Anterior cingulate cortex (tissue), 58 donors: Measurements from ENCODE around the gene IL18BP.

Experiments
- DNase-seq, 58 donors: peaks; one replicate each; lab custom pipeline; 2025; lab: John Stamatoyannopoulos, UW

Gene IL18BP

GRCh38 chr11:72010529-72011233 lies 12.0 kb downstream of the IL18BP start:
- peak in 19 of 58 donors; percentile 20 to 75 (median 50) for DNase-seq

- no peak for DNase-seq
Measured at GRCh38 chr11:72012091-72012630, 13.5 kb downstream of the IL18BP start.

- DNase-seq, result peak in 50 of 58 donors; percentile 32 to 93 (median 72)
Measured at GRCh38 chr11:72012897-72013721, 14.4 kb downstream of the IL18BP start.

- no peak for DNase-seq
Measured at GRCh38 chr11:72013765-72014711, 15.3 kb downstream of the IL18BP start.

- no peak for DNase-seq
Measured at GRCh38 chr11:72014761-72015320, 16.1 kb downstream of the IL18BP start.

- DNase-seq, result peak in 6 of 58 donors; percentile 15 to 52 (median 32)
Measured at GRCh38 chr11:72015511-72016061, 16.9 kb downstream of the IL18BP start.

- no peak for DNase-seq
Measured at GRCh38 chr11:72018171-72018570, 19.5 kb downstream of the IL18BP start.

GRCh38 chr11:72023335-72023734 lies 24.6 kb downstream of the IL18BP start:
- no peak for DNase-seq

GRCh38 chr11:72024069-72024754 lies 25.5 kb downstream of the IL18BP start:
- DNase-seq, result no peak

GRCh38 chr11:72026090-72026489 lies 27.4 kb downstream of the IL18BP start:
- no peak for DNase-seq

GRCh38 chr11:72030472-72031045 lies 31.9 kb downstream of the IL18BP start:
- no peak for DNase-seq

- no peak for DNase-seq
Measured at GRCh38 chr11:72036687-72037086, 38.0 kb downstream of the IL18BP start.

GRCh38 chr11:72037554-72038311 lies 39.0 kb downstream of the IL18BP start:
- DNase-seq, result peak in 1 of 58 donors; percentile 40

- peak in 52 of 58 donors; percentile 18 to 86 (median 55) for DNase-seq
Measured at GRCh38 chr11:72038491-72038890, 39.8 kb downstream of the IL18BP start.

GRCh38 chr11:72039031-72039855 lies 40.5 kb downstream of the IL18BP start:
- peak in 4 of 58 donors; percentile 6 to 36 (median 21) for DNase-seq

- peak in 7 of 58 donors; percentile 40 to 65 (median 50) for DNase-seq
Measured at GRCh38 chr11:72039856-72040401, 41.2 kb downstream of the IL18BP start.
